HFFc6 (cell line): ENCODE results near the gene PTBP1. TPM values are rescaled to one million over a fixed set of nuclear protein-coding genes. Genes with fewer than 3 reads are reported as not detected.

Source experiments
- DNase-seq: peaks from one replicate; pipeline ENCODE4 v3.0.0-alpha.2; 2018
- H3K27ac Mint-ChIP-seq: 2 replicates; pipeline ENCODE4 v1.8.0; 2020; ENCODE audit warnings: mild to moderate bottlenecking, mixed read lengths
- H3K27me3 Mint-ChIP-seq: 2 replicates; pipeline ENCODE4 v1.8.0; 2021; ENCODE audit warnings: mild to moderate bottlenecking, moderate library complexity, mixed read lengths; ENCODE audit not compliant: insufficient read depth
- H3K36me3 Mint-ChIP-seq: 2 replicates; pipeline ENCODE4 v1.8.0; 2021; ENCODE audit warnings: low read depth, mixed read lengths
- H3K4me1 Mint-ChIP-seq: 2 replicates; pipeline ENCODE4 v1.8.0; 2020; ENCODE audit warnings: low read depth, mixed read lengths
- H3K4me3 Mint-ChIP-seq: 2 replicates; pipeline ENCODE4 v1.8.0; 2020; ENCODE audit warnings: mild to moderate bottlenecking, moderate library complexity, mixed read lengths
- H3K9me3 Mint-ChIP-seq: 2 replicates; pipeline ENCODE4 v1.8.0; 2020; ENCODE audit warnings: mild to moderate bottlenecking, mixed read lengths
- CTCF ChIP-seq: fragments of 200-600 bp; sonication (generic); IDR thresholded peaks from 2 replicates; pipeline ENCODE4 v1.5.0; 2021; ENCODE audit warnings: antibody characterized with exemption, mild to moderate bottlenecking
- total RNA-seq, 6 experiments: library from RNA; stranded (reverse); fragmentation: NEBNext Ultra II Directional; extraction: Animal tissue kit (Norgen Biotek cat#: 25700); gene quantifications; 2 replicates in 1 of 6; 3 replicates in 5 of 6; pipeline ENCODE4 v1.2.3, GENCODE V29; 2021

Gene PTBP1
- total RNA-seq, 6 experiments from 2014 or later: 307 to 421 (median 380) TPM

- Mint-ChIP-seq H3K27me3 (peaks cover 2% of the 10 kb centered on the region; the same call in 1 of the 2 replicates), H3K36me3 (peaks cover 6% of the 10 kb centered on the region), H3K4me3 (no peak overlapping the region), H3K9me3 (no peaks in the 10 kb centered on the region), H3K4me1 (peaks cover 17% of the 10 kb centered on the region), H3K27ac (no peak overlapping the region)
- DNase-seq: no peak
- no peak for TF ChIP-seq CTCF
These were observed 3.4 kb upstream of the PTBP1 start for GRCh38 chr19:793806-794205.

GRCh38 chr19:795073-795611 is 2.1 kb upstream of the PTBP1 start:
- no peaks in the 10 kb centered on the region for H3K9me3 Mint-ChIP-seq
- no peak for TF ChIP-seq CTCF
- peaks cover 4% of the 10 kb centered on the region for H3K27me3 Mint-ChIP-seq
- no peak overlapping the region for H3K27ac Mint-ChIP-seq
- H3K4me3 Mint-ChIP-seq: no peak overlapping the region
- peaks cover 14% of the 10 kb centered on the region for H3K4me1 Mint-ChIP-seq
- peaks cover 19% of the 10 kb centered on the region for H3K36me3 Mint-ChIP-seq
- no peak for DNase-seq

GRCh38 chr19:795691-796581 is 1.3 kb upstream of the PTBP1 start:
- no peaks in the 10 kb centered on the region for H3K9me3 Mint-ChIP-seq
- no peak overlapping the region for H3K27ac Mint-ChIP-seq
- peaks cover 21% of the 10 kb centered on the region for H3K4me1 Mint-ChIP-seq
- DNase-seq: no peak
- no peak for TF ChIP-seq CTCF
- H3K4me3 Mint-ChIP-seq: no peak overlapping the region
- H3K36me3 Mint-ChIP-seq: peaks cover 25% of the 10 kb centered on the region
- H3K27me3 Mint-ChIP-seq: peaks cover 4% of the 10 kb centered on the region

- H3K36me3 Mint-ChIP-seq: peaks cover 33% of the 10 kb centered on the region
- no peak for TF ChIP-seq CTCF
- peaks cover 33% of the 10 kb centered on the region for H3K4me1 Mint-ChIP-seq
These were observed 519 bp downstream of the PTBP1 start for GRCh38 chr19:797528-798414.

GRCh38 chr19:798415-799075 is 1.3 kb downstream of the PTBP1 start:
- peaks cover 12% of the 10 kb centered on the region for H3K27me3 Mint-ChIP-seq
- peak overlapping the region; percentile 88 for H3K27ac Mint-ChIP-seq
- no peak for TF ChIP-seq CTCF
- H3K4me1 Mint-ChIP-seq: peaks cover 35% of the 10 kb centered on the region
- H3K9me3 Mint-ChIP-seq: no peaks in the 10 kb centered on the region
- no peak for DNase-seq
- H3K4me3 Mint-ChIP-seq: peak overlapping the region; percentile 93
- peaks cover 35% of the 10 kb centered on the region for H3K36me3 Mint-ChIP-seq

More at GRCh38 chr19:797528-798414, 519 bp downstream of the PTBP1 start:
- Mint-ChIP-seq H3K9me3 (no peaks in the 10 kb centered on the region), H3K27me3 (peaks cover 6% of the 10 kb centered on the region), H3K27ac (peak overlapping the region; percentile 88), H3K4me3 (peak overlapping the region; percentile 93)
- DNase-seq: peak; percentile 76
